AG20443 (cell line): ENCODE results near the gene SYTL3.
A peak's percentile ranks its signal among the peaks of the same experiment; 100 is the strongest.
"Not testable (repeated sequence)": the region's sequence is repeated elsewhere in the genome, so short reads cannot be mapped to it uniquely, and the experiment has no call there.

Experiments used
- DNase-seq: peaks from one replicate; pipeline ENCODE4 v3.0.0; 2012; ENCODE audit warnings: low spot score, mixed read lengths

Gene SYTL3

GRCh38 chr6:158776737-158777136 is 126.9 kb downstream of the SYTL3 start:
- no peak for DNase-seq

GRCh38 chr6:158777510-158777909 is 127.7 kb downstream of the SYTL3 start:
- DNase-seq = no peak

DNA sequence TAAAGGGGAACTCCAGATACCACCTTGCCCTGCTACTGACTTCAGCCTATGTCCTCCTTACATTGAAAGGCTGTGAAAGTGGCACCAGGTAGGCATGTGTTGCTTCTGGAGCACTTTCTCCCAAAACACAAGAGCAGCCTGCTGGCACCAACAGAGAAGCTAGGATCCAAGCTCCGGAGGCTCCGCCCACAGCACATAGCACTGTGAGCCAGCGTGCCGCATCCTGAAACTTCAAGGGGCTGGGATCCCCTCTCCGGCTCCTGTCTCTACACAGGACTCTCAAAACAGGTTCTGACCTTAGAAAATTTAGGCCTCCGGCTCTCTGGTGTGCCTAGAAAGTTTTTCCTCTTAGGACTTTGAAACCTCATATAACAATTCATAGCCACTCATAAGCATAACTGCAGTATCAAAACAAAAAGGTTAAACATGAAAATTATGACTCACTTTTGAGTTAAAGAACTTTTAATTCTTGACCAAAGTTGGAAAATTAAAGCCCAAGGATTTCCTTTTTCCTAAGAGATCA is 128.2 kb downstream of the SYTL3 start:
- no peak for DNase-seq

DNA sequence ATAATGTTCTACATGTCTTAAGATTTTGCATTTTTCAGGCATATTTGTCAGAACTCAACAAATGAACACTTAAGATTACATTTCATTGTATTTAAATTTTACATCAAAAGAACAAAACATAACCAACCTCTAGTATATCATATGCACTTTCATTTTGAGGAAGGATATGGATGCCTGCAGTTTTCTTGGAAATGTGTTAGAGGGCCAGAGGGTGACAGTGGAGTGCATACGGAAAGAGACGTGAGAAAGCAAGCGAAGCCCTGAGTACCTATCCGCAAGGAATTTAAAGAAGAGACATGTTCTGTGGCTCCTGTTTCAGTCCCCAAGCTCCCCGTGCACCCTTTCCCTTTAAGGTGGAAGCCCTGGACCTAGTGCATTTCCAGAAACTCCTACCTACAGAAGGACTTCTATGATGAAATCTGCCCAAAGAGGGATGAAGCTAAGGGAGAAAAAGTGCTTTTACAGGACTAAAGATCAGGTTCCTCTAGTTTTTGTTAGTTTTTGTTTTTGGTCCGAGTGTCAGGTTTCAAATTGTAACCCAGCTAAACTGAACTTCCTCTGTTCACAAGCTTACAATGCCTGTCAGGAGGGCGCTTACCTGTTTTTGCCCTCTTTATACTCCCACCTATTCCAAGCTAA is 130.5 kb downstream of the SYTL3 start:
- DNase-seq = no peak

GRCh38 chr6:158780988-158781691 is 131.3 kb downstream of the SYTL3 start:
- DNase-seq = no peak

GRCh38 chr6:158781692-158782373 is 132.0 kb downstream of the SYTL3 start:
- DNase-seq = no peak

GRCh38 chr6:158782432-158783166 is 132.7 kb downstream of the SYTL3 start:
- no peak for DNase-seq

- DNase-seq = no peak
Measured at GRCh38 chr6:158783167-158783450, 133.3 kb downstream of the SYTL3 start.

- DNase-seq = no peak
Measured at GRCh38 chr6:158783851-158784250, 134.0 kb downstream of the SYTL3 start.

- peak; percentile 32 for DNase-seq
Measured at GRCh38 chr6:158784505-158784904, 134.7 kb downstream of the SYTL3 start.

DNA sequence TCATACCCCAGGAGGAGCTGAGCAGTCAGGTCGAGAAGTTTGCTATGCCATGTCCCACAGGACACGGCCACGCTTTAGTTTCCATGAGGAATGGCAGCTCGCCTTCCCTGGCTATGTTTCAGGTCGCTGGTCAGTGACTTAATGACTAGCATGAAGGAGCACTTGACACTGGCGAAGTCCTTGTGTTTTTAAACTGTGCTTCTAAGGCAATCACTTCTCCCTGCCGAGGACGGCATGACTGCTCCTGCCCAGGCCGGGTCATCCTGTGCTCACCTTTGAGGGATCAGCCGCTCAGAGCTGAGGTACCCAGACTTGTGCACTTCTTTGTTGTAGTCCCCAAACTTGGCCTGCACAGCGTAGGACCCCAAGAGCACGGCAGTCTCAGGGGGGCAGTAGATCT is 135.2 kb downstream of the SYTL3 start:
- DNase-seq = no peak

DNA sequence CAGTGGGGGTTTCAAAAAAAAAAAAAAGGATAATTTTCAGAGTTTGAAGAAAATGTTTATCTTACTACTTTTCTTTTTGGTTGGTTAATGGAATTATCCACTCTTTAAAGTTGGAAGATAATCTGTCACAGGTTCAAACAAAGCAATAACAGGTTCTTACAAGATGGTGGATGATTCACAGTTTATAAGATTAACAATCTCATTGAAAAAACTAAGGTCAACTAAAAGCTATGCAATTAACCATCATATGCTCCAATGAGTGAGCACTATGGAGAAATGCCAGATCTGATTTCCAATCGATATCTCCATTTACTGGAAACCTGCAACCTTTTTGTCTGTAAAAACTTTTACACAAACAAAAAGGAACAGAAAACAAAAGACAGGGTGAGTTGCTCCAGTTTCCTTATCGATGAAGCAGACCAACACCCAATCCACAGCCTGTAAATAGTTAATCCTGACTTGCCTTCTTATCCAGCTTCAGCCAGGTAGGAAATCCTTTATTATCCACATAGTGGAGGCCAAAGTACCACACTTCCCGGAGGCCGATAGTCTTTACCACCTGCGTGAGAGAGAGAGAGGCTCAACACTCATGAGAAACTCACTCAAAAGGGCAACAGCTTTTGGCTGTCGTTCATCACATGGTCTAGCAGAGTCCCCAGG is 136.9 kb downstream of the SYTL3 start:
- no peak for DNase-seq

- no peak for DNase-seq
Measured at GRCh38 chr6:158787395-158787794, 137.5 kb downstream of the SYTL3 start.

DNA sequence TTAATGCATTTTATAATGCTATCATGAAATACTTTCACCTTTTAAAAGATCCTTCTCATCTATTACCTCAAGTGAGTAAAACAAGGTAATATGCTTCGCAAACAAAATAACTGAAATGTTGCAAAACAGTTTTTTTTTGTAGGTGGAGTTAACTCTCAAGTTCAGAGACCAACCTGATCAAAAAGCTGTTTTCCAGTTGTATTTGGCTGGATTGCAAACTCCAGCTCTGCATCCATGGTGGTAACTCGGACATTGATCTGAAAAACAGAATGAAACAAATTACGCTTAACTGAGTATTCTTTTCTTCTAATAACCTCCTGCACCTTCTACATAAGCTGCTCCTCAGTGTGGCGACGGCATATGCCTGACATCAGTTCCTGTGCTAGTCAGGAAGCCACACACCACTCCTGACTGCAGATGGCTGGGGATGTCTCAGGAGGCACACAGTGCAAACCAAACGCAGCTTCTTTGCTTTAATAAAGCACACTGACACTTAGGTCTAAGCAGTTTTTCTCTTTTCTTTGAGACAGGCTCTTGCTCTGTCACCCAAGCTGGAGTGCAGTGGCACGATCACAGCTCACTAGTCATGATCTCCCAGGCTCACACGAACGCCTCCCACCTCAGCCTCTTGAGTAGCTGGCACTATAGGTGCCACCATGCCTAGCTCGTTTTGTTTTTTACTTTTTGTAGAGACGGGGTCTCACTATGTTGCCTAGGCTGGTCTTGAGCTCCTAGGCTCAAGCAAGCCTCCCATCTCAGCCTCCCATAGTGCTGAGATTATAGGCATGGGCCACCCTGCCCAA is 139.5 kb downstream of the SYTL3 start:
- DNase-seq = no peak

- DNase-seq = no peak
Measured at GRCh38 chr6:158791274-158791855, 141.5 kb downstream of the SYTL3 start.

- not testable (repeated sequence) for DNase-seq
Measured at GRCh38 chr6:158792505-158792904, 142.7 kb downstream of the SYTL3 start.

DNA sequence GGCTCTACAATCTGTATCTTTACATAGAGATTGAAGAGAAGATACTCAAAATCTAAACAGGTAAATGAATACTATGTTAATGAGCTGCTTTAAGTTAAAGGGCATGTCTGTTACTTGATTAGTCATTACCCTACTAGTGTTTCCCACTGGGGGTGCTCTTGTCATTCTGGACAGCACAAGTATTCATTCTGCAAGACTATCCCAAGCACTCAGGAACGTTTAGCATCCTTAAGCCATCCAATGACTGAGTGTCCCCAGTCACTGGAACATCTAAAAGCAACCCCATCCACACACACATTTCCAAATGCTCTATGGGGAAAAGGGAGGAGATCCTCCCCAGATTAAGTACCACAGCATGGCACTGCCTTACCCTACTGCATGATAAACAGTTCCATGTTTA is 143.6 kb downstream of the SYTL3 start:
- peak; percentile 57 for DNase-seq

DNA sequence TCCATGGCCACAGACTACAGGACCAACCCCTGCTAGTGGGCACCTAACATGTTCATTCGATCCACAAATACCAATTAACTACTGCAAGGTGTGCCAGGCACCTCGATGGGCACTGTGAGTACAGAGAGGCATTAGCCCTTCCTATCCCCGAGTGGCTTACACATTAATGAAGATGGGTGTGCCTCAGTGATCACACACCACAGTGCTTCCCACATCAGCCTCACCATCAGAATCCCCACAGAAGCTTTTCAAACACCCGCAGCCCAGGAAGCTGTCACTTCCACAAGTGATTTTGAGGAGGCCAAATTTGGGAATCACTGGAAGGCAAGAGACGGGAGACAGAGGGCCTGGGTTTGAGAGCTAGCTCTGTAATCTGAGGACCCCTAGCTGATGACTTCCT is 145.7 kb downstream of the SYTL3 start:
- DNase-seq = no peak

GRCh38 chr6:158796353-158796752 is 146.5 kb downstream of the SYTL3 start:
- DNase-seq = no peak
